GM19023 (cell line): ENCODE data around the gene BTBD9.

Source experiments
- ATAC-seq: cut with Tn5 transposase; IDR thresholded peaks from one replicate; pipeline ENCODE4 v1.9.1; 2021; ENCODE audit warnings: mild to moderate bottlenecking, moderate library complexity; ENCODE audit not compliant: unreplicated experiment

BTBD9 gene

GRCh38 chr6:38510205-38510604, 129.5 kb downstream of the BTBD9 start:
- no peak for ATAC-seq

- no peak for ATAC-seq
Observed at GRCh38 chr6:38509713-38510112, 130.0 kb downstream of the BTBD9 start.

GRCh38 chr6:38508894-38509293, 130.8 kb downstream of the BTBD9 start:
- no peak for ATAC-seq

- ATAC-seq: no peak
Observed at GRCh38 chr6:38508286-38508685, 131.4 kb downstream of the BTBD9 start.

GRCh38 chr6:38507173-38507572, 132.6 kb downstream of the BTBD9 start:
- ATAC-seq: no peak

- ATAC-seq: no peak
Observed at GRCh38 chr6:38505826-38506225, 133.9 kb downstream of the BTBD9 start.

- ATAC-seq: no peak
Observed at GRCh38 chr6:38504996-38505395, 134.7 kb downstream of the BTBD9 start.

- ATAC-seq: no peak
Observed at GRCh38 chr6:38503960-38504682, 135.6 kb downstream of the BTBD9 start.

- ATAC-seq: no peak
Observed at GRCh38 chr6:38503032-38503773, 136.5 kb downstream of the BTBD9 start.

- no peak for ATAC-seq
Observed at GRCh38 chr6:38502423-38502822, 137.3 kb downstream of the BTBD9 start.

- no peak for ATAC-seq
Observed at GRCh38 chr6:38501931-38502330, 137.8 kb downstream of the BTBD9 start.

GRCh38 chr6:38499529-38500096, 140.1 kb downstream of the BTBD9 start:
- ATAC-seq: no peak

GRCh38 chr6:38498805-38499445, 140.8 kb downstream of the BTBD9 start:
- no peak for ATAC-seq

GRCh38 chr6:38498085-38498484, 141.6 kb downstream of the BTBD9 start:
- no peak for ATAC-seq

- no peak for ATAC-seq
Observed at GRCh38 chr6:38497546-38497945, 142.2 kb downstream of the BTBD9 start.

- no peak for ATAC-seq
Observed at GRCh38 chr6:38495922-38496635, 143.7 kb downstream of the BTBD9 start.

GRCh38 chr6:38495518-38495917, 144.2 kb downstream of the BTBD9 start:
- ATAC-seq: no peak

GRCh38 chr6:38493931-38494547, 145.7 kb downstream of the BTBD9 start:
- ATAC-seq: no peak

- no peak for ATAC-seq
Observed at GRCh38 chr6:38492031-38492430, 147.7 kb downstream of the BTBD9 start.

- no peak for ATAC-seq
Observed at GRCh38 chr6:38489951-38490350, 149.8 kb downstream of the BTBD9 start.

GRCh38 chr6:38487423-38487822, 152.3 kb downstream of the BTBD9 start:
- ATAC-seq: no peak
